ENCODE measurements around the gene LPP. TPM values are rescaled to one million over a fixed set of nuclear protein-coding genes. Genes with fewer than 3 reads are reported as not detected.

LPP gene
- total RNA-seq, 2 experiments from 2014 or later = 51.3 to 58.9 TPM

DNA sequence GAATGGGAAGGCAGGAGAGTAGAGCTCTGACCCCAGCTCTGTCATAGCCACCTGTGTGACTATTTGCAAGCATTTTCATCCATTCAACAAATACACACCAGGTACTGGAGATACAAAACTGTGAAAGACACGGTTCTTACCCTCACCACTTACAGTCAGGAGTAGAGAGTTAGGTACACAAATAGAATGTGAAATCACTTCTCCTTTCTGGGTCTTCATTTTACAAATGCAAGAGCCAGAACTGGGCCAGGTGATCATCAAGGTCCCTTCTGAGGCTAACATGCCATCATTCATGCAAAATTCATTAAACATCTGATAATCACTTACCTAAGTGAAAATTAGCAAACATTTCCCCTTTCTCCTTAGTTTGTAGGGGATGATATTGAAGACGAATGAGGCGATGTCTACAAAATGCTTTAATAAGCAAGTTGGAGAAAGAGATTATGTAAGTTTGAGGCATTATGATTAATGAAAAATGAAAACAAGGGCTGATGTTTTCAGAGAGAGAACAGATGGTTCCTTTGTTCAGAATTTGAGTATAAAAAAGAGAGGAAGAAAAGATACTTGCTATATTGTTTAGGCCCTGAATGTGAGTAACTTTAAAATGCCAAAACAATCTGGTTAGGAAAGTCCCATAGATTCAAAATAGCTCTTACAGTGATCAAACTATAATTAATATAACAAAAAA, 88.6 kb downstream of the LPP start:
- CTCF ChIA-PET = no interaction called here
- ATAC-seq (no peak), DNase-seq (no peak)
- Mint-ChIP-seq H3K4me1 (ENCODE audit: low read depth) (peaks cover under 1% of the 10 kb centered on the region), H3K36me3 (ENCODE audit: low read depth) (peaks cover 4% of the 10 kb centered on the region), H3K4me3 (no peak overlapping the region), H3K9me3 (ENCODE audit: insufficient read depth) (no peaks in the 10 kb centered on the region), H3K27ac (no peak overlapping the region), H3K27me3 (ENCODE audit: low read depth) (no peaks in the 10 kb centered on the region)
- POLR2A ChIA-PET = no interaction called here

DNA sequence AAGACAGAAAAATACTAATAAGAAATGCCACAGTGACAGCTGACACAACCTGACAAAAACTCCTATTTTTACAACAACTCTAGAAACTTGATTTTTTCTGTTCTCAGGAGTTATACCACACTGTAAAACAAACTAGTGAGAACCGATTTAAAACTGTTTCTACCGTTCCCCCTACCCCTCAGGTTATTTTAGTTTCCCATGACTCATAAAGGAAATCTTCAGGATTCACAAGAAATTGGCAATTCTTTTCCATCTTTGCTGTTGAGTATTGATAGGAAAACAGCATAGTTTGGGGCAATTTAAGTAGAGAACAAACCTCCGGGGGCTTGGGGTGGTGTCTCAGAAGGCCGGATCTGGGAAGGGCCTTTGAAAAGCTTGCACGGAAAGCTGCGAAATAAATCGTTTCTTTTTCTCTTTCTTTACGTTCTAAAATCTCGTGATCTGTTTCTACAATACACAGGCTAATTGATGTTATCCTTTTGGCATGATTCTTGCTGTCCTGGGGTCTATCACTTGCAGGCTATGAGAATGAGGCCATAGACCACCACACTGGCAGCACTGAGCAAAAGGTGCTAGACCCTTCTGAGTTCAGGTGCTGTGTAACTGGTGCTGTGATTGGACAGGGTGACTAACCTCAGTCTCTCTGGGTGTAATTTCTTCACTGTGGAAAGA, 89.3 kb downstream of the LPP start:
- no peaks in the 10 kb centered on the region for H3K4me1 Mint-ChIP-seq (ENCODE audit: low read depth)
- H3K9me3 Mint-ChIP-seq (ENCODE audit: insufficient read depth) = no peaks in the 10 kb centered on the region
- H3K4me3 Mint-ChIP-seq = no peak overlapping the region
- no peaks in the 10 kb centered on the region for H3K27me3 Mint-ChIP-seq (ENCODE audit: low read depth)
- POLR2A ChIA-PET = no interaction called here
- CTCF ChIA-PET = no interaction called here
- DNase-seq (no peak), ATAC-seq (no peak)
- H3K27ac Mint-ChIP-seq = peak overlapping the region; percentile 13
- peaks cover 2% of the 10 kb centered on the region for H3K36me3 Mint-ChIP-seq (ENCODE audit: low read depth)

DNA sequence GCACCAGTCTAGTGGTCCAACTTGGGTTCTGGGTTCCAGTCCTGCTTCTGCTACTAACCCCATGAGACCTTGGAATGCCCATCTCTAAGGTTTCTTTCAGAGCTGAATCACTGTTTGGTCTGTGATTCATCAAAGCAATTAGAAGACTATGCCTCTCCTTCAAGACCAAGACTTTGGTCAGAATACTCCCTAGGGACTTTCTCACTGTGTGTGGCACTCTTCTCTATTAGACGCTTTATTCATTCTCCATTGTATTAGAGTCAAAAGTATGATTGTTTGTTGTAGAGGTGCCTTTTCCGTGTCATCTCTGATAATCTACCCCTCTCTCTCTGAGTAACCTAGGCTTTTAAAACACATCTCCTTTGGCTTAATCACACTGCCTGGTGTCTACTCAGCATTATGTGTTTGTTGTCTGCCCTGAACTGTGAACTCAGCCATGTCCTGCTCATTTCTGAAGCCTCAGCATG, 90.5 kb downstream of the LPP start:
- POLR2A ChIA-PET = no interaction called here
- ATAC-seq (no peak), DNase-seq (no peak)
- no peaks in the 10 kb centered on the region for H3K4me1 Mint-ChIP-seq (ENCODE audit: low read depth)
- no peak overlapping the region for H3K27ac Mint-ChIP-seq
- CTCF ChIA-PET = no interaction called here
- no peaks in the 10 kb centered on the region for H3K27me3 Mint-ChIP-seq (ENCODE audit: low read depth)
- H3K4me3 Mint-ChIP-seq = no peak overlapping the region
- no peaks in the 10 kb centered on the region for H3K9me3 Mint-ChIP-seq (ENCODE audit: insufficient read depth)
- no peaks in the 10 kb centered on the region for H3K36me3 Mint-ChIP-seq (ENCODE audit: low read depth)

DNA sequence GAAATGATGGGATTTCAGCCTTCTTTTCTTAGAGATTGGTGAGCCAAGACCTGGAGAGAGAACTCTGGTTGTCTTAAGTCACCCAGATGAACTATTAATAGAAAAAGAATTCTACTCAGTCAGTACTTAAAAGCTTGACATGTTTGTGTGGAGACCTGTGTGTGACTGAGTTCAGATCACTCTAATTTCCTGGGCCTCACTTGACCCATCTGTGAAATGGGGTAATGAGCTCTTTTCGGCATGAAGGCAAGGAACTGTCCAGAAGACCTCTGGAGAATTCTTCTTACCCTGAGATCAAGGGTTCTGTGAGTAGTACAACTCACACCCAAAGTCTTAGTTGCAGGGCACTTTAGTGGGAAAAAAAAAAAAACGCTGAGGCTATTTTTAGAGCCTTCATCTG, 92.9 kb downstream of the LPP start:
- Mint-ChIP-seq H3K27me3 (ENCODE audit: low read depth) (no peaks in the 10 kb centered on the region), H3K9me3 (ENCODE audit: insufficient read depth) (no peaks in the 10 kb centered on the region), H3K4me3 (no peak overlapping the region), H3K36me3 (ENCODE audit: low read depth) (no peaks in the 10 kb centered on the region), H3K4me1 (ENCODE audit: low read depth) (no peaks in the 10 kb centered on the region), H3K27ac (no peak overlapping the region)
- DNase-seq (no peak), ATAC-seq (no peak)
- ChIA-PET POLR2A (no interaction called here), CTCF (no interaction called here)

DNA sequence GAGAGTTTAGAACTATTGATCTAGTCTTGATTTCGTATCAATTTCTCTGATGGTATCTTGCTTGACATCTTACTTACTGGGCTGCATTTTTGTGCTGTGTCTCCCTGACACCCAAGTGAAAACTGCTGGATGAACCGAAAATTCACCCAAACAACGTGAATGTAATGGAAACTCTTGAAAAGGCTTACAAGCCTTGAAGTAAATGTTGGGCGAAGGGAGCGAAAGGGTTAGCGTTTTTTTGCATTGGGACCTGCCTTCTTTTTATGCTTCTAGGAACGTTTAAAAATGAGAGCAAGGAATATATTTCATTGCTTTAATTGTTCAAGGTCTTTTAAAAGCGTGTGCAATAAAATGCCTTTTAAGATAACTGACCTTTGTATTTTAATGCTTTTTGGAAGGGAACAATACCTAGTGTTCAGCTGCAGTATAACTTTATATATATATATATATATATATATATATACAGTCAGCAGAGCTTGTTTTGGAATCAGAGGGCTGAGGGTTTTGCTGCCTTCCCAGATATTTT, 94.1 kb downstream of the LPP start:
- CTCF ChIA-PET = no interaction called here
- DNase-seq = no peak
- POLR2A ChIA-PET = no interaction called here
- Mint-ChIP-seq H3K9me3 (ENCODE audit: insufficient read depth) (no peaks in the 10 kb centered on the region), H3K4me1 (ENCODE audit: low read depth) (no peaks in the 10 kb centered on the region), H3K27me3 (ENCODE audit: low read depth) (no peaks in the 10 kb centered on the region), H3K27ac (no peak overlapping the region), H3K4me3 (no peak overlapping the region), H3K36me3 (ENCODE audit: low read depth) (peaks cover 5% of the 10 kb centered on the region)
- ATAC-seq = no peak

DNA sequence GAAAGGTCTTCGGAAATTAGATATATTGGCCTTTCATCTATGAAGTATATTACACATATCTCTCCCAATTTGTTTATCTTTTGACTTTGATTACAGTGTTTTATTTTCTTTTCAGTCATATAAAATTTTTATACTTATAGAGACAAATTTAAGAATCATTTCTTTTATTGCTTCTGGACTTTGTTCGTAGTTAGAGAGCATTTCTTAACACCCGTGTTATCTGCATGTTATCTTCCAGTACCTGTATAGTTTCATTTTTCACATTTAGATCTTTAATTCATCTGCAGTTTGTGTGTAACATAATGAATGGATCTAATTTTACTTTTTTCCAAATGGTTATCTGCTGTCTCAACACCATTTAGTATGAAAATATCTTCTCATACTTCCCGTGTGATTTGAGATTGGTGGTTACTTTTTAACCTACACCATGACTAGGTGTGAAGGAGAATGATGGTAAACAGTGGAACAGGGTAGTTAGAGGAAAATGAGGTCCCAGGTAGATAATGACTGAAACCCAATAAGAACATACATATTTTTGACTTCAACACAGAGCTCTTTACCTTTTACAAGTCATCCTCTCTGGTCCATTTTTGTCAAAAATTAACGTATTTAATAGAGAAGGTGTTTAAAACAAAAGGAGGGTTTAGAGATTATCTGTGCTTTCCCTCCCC, 99.3 kb downstream of the LPP start:
- DNase-seq (no peak), ATAC-seq (no peak)
- Mint-ChIP-seq H3K9me3 (ENCODE audit: insufficient read depth) (no peaks in the 10 kb centered on the region), H3K4me1 (ENCODE audit: low read depth) (peaks cover 13% of the 10 kb centered on the region), H3K4me3 (no peak overlapping the region), H3K27me3 (ENCODE audit: low read depth) (no peaks in the 10 kb centered on the region), H3K36me3 (ENCODE audit: low read depth) (peaks cover 25% of the 10 kb centered on the region), H3K27ac (no peak overlapping the region)
- ChIA-PET CTCF (no interaction called here), POLR2A (no interaction called here)

DNA sequence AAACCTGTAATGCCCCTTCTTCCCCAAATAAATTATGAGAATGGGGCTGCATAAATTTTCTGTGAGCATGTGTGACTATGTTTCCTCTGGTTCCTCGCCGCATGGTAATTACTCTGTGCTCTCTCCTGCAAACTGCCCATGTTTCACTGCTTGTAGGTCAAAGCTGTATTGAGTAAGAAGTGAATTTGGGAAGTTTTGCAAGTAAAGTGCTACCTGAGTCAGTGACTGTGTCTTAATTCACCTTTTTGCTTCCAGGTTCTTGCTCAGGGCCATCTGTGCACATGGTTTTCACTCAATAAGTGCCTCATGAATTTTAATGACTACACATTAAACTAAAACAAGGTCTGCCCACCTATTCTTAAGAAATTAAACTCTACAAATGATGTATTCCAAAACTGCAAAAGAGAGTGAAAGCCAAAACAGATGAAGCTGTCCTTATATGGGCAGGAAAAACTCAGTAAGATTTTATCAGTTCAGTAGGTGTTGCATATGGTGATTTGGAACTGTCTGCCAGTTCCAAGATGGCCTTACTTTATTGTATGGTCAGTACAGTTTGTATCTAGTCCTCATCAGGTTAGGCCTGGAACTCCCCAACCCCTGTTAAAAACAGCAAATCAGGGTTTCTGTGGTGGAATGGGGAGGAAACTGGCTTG, 100.0 kb downstream of the LPP start:
- Mint-ChIP-seq H3K27me3 (ENCODE audit: low read depth) (no peaks in the 10 kb centered on the region), H3K4me3 (no peak overlapping the region), H3K36me3 (ENCODE audit: low read depth) (peaks cover 25% of the 10 kb centered on the region), H3K4me1 (ENCODE audit: low read depth) (peaks cover 13% of the 10 kb centered on the region), H3K27ac (no peak overlapping the region), H3K9me3 (ENCODE audit: insufficient read depth) (no peaks in the 10 kb centered on the region)
- DNase-seq (no peak), ATAC-seq (peak; percentile 42)
- ChIA-PET POLR2A (no interaction called here), CTCF (interaction anchor here (1.3 kb wide), 1 partner anchor 514 kb away, joined by 4 read pairs; no protein-coding TSS in a partner anchor)

DNA sequence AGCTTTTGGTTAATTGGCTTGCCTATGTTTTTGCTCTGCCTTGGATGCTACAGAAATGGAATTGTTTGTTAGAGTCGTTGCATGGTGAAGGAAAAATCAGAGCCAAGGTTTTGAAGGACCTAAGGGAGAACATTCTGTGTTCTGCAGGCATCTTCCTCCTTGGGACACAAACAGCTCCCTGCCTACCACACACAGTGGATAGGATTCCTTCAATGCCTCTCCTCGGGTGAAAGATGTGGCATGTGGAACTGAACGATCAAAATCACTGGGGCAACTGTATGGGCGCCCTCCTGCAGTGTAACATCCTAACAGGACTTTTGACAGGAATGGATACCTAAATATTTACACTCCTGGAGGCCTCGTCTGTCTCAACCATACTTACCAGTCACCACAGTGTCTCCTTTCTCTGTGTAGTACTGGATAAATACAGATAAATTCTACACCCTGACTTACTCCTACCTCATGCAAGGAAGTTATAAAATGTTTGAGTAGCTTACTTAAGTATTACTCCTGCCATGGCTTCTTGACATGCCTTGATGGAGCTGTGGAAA, 100.6 kb downstream of the LPP start:
- H3K9me3 Mint-ChIP-seq (ENCODE audit: insufficient read depth) = no peaks in the 10 kb centered on the region
- H3K27ac Mint-ChIP-seq = no peak overlapping the region
- peaks cover 13% of the 10 kb centered on the region for H3K4me1 Mint-ChIP-seq (ENCODE audit: low read depth)
- peaks cover 25% of the 10 kb centered on the region for H3K36me3 Mint-ChIP-seq (ENCODE audit: low read depth)
- CTCF ChIA-PET = interaction anchor here (1.3 to 1.6 kb wide), 2 partner anchors 10 to 514 kb away, joined by 4 to 8 read pairs; no protein-coding TSS in a partner anchor
- ATAC-seq (no peak), DNase-seq (no peak)
- H3K27me3 Mint-ChIP-seq (ENCODE audit: low read depth) = no peaks in the 10 kb centered on the region
- POLR2A ChIA-PET = interaction anchor here (1.2 kb wide), 1 partner anchor 508 kb away, joined by 3 read pairs; no protein-coding TSS in a partner anchor
- no peak overlapping the region for H3K4me3 Mint-ChIP-seq

DNA sequence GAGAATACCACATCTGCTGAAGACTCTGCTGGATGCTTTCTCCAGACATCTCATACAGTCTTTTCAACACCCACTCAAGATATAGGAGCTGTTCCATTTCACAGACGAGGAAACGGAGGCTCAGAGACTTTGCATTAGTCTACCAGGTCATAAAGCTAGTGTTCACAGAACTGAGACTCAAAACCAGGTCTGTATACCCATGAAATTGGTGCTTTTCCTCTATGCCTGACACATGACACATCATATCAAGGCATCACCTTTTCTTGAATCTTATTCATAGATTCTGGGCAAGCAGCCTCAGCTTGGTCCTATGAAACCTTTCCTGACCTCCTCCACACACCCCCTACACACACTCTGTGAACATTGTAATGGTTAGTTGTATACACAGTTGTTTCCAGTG, 101.2 kb downstream of the LPP start:
- CTCF ChIA-PET = interaction anchor here (1.3 to 1.6 kb wide), 2 partner anchors 9 to 515 kb away, joined by 4 to 8 read pairs; no protein-coding TSS in a partner anchor
- Mint-ChIP-seq H3K4me1 (ENCODE audit: low read depth) (peaks cover 13% of the 10 kb centered on the region), H3K27ac (no peak overlapping the region), H3K4me3 (no peak overlapping the region), H3K36me3 (ENCODE audit: low read depth) (peaks cover 25% of the 10 kb centered on the region), H3K9me3 (ENCODE audit: insufficient read depth) (no peaks in the 10 kb centered on the region), H3K27me3 (ENCODE audit: low read depth) (no peaks in the 10 kb centered on the region)
- POLR2A ChIA-PET = interaction anchor here (1.2 kb wide), 1 partner anchor 509 kb away, joined by 3 read pairs; no protein-coding TSS in a partner anchor
- ATAC-seq (no peak), DNase-seq (no peak)

DNA sequence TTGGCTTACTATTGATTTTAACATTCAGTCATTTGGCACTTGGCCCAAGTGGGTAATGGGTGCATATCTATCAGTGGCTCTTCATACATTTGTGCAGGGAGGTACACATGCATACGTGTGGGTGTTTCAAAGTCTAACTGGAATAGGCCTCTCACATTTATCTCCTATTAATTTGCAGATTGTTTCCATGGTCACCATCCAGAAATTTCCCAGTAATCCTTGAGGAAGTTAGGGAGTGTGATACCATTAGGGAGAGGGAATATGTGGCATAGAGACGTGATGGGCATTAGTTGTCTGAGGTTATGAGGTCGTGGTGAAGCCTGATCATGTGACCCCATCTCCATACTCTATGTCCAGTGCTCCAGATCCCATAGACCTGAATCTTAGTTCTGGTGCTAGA, 102.8 kb downstream of the LPP start:
- H3K9me3 Mint-ChIP-seq (ENCODE audit: insufficient read depth) = no peaks in the 10 kb centered on the region
- ATAC-seq (no peak), DNase-seq (no peak)
- no peak overlapping the region for H3K4me3 Mint-ChIP-seq
- peaks cover 25% of the 10 kb centered on the region for H3K36me3 Mint-ChIP-seq (ENCODE audit: low read depth)
- H3K4me1 Mint-ChIP-seq (ENCODE audit: low read depth) = peaks cover 13% of the 10 kb centered on the region
- no peaks in the 10 kb centered on the region for H3K27me3 Mint-ChIP-seq (ENCODE audit: low read depth)
- POLR2A ChIA-PET = no interaction called here
- no peak overlapping the region for H3K27ac Mint-ChIP-seq
- CTCF ChIA-PET = no interaction called here

DNA sequence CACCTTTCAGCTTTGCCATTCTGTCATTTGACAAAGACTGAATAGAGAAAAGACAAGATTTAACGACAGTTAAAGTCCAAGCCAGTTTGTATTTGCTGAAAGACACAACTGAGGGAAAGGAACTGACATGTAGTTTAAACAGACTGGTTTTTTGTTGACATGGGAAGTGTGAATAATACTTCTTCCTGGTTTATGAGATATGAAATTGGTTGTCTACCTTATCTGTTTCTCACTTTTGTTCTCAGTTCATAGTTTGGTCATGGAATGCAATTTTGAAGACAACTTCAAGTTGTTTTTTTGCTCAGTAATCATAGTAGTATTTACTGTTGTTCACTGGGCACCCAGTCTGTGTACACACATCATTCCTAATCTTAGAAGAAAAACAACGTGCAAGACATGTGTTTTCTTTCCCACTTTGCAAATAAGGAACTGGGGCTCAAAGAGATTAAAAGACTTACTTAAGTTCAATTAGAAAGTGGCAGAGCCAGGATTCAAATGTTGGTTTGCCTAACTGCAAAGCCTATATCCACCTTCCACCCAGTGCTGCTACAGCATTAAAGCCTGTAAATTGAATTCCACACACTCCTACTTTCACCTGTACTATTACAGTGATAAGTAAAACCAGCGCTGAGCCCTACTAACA, 103.5 kb downstream of the LPP start:
- POLR2A ChIA-PET = no interaction called here
- H3K27ac Mint-ChIP-seq = no peak overlapping the region
- H3K4me3 Mint-ChIP-seq = no peak overlapping the region
- H3K36me3 Mint-ChIP-seq (ENCODE audit: low read depth) = peaks cover 20% of the 10 kb centered on the region
- CTCF ChIA-PET = no interaction called here
- H3K9me3 Mint-ChIP-seq (ENCODE audit: insufficient read depth) = no peaks in the 10 kb centered on the region
- H3K27me3 Mint-ChIP-seq (ENCODE audit: low read depth) = no peaks in the 10 kb centered on the region
- H3K4me1 Mint-ChIP-seq (ENCODE audit: low read depth) = peaks cover 13% of the 10 kb centered on the region
- ATAC-seq (no peak), DNase-seq (no peak)
